HG03045 (cell line): ENCODE data around the gene PDCL2.
"Not testable (repeated sequence)": the region's sequence is repeated elsewhere in the genome, so short reads cannot be mapped to it uniquely, and the experiment has no call there.

ENCODE experiments used
- ATAC-seq: cut with Tn5 transposase; IDR thresholded peaks from one replicate; pipeline ENCODE4 v1.9.1; 2021; ENCODE audit warnings: mild to moderate bottlenecking, moderate library complexity; ENCODE audit not compliant: unreplicated experiment

The PDCL2 gene, protein sequence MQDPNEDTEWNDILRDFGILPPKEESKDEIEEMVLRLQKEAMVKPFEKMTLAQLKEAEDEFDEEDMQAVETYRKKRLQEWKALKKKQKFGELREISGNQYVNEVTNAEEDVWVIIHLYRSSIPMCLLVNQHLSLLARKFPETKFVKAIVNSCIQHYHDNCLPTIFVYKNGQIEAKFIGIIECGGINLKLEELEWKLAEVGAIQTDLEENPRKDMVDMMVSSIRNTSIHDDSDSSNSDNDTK

DNA sequence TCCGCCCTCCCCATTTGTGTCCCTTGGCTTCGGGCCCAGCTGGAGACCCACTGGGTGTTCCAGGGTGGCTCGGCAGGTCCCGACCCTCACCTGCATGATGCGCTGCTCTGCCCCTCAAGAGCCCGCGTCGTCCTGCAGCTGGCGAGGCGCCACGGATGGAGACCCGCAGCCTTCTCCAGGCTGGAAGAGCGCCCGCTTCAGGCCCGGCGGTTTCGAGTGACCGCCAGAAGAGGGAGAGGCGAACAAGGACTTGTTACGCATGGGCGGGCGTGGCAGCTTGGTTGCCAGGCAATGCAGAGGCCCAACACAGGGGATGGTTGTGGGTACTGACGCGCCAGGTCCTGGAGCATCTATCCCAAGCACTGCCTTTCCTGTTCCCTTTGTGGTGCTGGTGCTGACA is at the start of gene PDCL2:
Gene PDCL2 (minus strand): TSS at position 232 of the 400 bp plus-strand sequence. CDS start 136 bp downstream, at position 96.
- no peak for ATAC-seq

DNA sequence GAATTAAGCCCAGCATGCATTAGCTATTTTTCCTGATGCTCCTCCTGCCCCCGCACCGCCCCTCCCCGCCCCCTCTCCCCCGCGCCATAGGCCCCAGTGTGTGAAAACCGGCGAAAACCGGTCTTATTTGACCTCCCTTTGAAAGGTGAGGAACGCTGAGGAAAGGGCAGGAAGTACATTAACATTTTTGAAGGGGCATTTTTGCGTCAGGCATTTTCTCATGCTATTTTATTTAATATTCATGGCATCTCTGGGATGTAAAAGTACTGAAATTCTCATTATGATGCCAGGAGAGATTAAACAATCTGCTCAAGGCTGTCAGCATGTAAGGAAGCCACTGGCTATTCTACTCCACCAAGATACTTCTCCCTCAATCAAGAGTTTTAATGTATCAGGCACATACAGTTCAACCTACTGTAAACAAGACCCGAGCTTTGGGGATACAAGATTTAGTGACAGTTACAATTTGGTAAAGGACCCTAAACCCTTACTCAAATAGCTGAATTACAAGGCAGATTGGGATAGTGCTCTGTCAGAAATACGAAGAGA is 45.3 kb upstream of the PDCL2 start:
- ATAC-seq, result no peak

DNA sequence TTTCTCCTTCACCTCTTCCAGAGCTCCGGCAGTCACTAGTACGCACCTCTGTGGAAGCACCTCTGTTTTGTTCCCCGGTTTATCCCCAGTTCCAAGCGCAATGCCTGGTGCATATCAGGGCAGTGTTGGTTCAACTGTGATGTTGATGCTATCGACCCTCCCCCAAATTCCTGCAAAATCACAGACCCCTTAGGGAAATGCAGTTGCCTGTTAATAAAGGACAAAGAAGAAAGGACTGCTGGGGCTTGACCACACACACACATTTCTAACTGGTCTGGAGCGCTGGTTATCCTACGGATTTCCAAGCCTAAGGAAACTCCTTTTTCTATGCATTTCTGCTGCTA is 44.6 kb upstream of the PDCL2 start:
- no peak for ATAC-seq

DNA sequence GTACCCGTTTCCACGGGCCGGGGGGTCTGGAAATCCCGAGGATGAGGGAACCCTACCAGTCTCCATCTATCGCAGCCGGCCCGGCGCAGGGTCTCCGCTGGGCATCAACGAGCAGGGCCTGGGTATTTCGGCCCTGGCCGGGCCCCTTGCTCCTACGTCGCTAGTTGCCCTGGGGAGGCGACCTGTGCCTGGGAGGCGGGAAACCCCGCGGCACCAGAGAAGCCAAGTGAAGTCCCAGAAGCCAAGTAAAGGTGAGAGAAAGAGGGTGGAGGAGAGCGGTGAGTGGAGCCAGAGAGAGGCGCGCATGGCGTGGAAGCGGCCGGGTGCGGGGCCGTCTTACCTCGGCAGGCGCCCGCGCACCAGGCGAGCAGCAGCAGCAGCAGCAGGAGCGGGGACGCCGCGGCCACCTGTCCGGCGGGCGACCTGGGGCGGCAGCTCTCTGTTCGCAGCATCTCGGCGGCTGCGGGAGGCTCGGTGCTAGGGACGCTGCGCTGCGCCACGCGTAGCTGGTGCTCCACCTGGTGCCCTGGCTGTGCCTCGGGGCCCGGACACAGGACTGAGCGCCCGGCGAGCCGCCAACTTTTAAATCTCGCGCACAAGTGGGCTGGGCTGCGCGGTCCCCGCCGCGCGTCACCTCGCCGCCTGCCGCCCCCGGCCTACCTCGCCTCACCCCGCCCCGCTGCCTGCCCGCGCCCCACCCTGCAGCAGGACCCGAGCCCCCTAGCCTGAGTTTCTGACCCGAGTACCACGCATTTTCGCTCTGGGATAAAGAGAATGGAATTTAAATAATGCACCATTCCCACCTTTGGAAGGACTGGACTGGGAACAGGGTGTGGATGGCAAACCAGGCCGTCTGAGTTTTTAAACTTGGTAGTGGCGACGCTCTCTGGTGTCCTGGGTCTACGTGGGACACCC is 44.0 kb upstream of the PDCL2 start, which contains the start of gene NMU:
Gene NMU (minus strand): TSS at position 558 of the 915 bp plus-strand sequence. CDS start 106 bp downstream, at position 452.
- ATAC-seq, result no peak

DNA sequence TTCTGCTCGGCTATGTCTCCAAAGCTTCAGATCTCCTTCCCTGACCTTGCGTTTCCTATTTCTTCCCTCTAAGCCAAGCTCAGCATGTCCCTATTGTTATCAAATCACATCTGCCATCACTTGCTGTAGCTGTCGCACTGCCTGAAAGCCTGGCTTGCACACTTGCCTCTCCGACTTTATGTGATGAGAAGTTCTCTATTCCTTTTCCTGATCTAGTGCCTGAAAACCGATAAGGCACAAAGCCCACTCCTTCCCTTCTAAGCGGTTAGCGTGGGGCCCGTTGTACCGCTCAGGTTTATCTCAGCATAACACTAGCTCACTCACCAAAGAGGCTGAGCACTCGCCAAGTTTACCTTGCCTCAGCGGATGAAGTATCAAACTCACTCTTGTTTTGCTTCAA is 43.2 kb upstream of the PDCL2 start:
- ATAC-seq, result no peak

DNA sequence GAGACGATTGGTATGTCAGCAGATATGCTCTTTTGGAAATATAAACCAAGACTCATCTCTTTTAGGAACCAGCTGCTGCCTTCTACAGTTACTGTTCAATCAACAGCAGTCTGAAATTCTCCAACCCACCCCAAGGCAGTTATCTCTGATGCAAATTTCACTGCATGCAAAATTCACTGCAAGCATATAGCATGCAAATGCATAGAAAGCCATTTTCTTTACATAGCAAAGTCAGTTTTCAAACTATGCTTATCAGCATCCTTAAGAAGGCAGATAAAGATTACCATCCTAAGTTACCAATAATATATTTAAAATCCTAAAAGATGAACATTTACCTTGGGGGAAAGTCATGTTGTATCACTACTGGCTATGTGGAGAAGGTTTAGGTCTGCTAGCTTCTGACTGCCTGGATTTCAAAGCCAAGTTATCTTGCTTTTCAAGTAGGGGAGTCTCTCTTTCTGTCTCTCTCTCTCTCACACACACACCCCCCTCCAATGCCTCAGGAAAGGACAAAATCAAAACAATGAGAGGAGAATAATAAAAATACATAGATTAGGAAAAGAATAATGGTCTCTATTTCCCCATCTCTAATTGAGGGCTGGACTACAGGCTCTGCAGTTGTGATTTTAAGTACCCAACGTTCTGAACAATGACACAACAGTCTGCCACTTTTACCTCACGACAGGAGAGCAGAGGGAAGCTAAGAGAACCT is 42.5 kb upstream of the PDCL2 start:
- ATAC-seq, result no peak

DNA sequence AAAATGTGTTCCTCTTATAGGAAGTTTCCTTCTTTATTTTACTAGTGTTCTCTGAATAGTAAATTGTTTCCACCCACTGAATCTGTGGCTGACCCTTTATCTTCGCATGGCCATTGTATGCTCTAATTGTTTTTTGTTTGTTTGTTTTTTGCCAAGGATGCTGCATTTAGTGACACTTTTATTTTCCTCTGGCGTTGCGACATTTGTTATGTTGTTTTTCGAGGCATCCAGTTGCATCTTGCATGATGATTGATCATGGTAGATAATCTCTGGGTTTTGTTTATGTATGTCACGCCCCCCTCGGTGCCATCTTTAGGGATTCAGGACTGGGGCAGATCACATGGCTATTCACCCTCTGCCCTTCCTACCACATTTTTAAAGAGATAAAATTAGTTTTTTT is 41.9 kb upstream of the PDCL2 start:
- no peak for ATAC-seq

DNA sequence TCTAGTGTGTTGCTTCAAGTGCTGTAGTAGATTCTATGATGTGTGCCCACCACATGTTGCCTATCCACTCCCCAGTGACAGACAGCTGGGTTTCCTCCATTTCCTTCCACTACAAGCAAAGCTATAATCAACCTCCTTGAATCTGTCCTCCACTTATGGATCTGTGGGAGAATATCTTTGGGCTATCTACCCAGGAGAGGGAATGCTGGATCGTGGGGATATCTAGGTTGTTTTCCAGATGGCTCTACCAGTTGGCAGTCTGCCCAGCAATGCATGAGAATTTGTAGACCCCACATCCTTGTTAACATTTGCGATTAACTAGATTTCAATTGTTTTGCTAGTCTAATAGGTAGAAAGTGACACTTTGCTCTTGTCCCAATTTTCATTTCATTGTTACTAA is 33.8 kb upstream of the PDCL2 start:
- no peak for ATAC-seq

DNA sequence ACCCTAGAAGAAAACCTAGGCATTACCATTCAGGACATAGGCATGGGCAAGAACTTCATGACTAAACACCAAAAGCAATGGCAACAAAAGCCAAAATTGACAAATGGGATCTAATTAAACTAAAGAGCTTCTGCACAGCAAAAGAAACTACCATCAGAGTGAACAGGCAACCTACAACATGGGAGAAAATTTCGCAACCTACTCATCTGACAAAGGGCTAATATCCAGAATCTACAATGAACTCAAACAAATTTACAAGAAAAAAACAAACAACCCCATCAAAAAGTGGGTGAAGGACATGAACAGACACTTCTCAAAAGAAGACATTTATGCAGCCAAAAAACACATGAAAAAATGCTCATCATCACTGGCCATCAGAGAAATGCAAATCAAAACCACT is 32.0 kb upstream of the PDCL2 start:
- not testable (repeated sequence) for ATAC-seq

DNA sequence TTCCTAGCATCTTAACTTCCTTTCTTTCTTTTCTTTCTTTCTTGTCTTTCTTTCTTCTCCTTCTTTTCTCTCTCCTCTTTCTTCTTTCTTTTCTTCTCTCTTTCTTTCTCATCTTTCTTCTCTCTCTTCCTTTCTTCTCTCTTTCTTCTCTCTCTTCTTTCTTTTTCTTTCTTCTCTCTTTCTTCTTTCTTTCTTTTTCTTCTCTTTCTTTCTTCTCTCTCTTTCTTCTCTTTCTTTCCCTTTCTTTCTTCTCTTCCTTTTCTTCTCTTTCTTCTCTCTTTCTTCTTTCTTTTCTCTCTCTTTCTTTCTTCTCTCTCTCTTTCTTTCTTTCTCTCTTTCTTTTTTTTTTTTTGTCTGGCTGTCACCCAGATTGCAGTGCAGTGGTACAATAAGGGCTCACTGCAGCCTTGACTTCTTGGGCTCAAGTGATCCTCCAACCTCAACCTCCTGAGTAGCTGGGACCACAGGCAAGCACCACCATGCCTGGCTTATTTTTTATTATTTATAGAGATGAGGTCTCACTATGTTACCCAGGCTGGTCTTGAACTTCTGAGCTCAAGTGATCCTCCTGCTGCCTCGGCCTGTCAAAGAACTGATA is 26.6 kb upstream of the PDCL2 start:
- no peak for ATAC-seq

DNA sequence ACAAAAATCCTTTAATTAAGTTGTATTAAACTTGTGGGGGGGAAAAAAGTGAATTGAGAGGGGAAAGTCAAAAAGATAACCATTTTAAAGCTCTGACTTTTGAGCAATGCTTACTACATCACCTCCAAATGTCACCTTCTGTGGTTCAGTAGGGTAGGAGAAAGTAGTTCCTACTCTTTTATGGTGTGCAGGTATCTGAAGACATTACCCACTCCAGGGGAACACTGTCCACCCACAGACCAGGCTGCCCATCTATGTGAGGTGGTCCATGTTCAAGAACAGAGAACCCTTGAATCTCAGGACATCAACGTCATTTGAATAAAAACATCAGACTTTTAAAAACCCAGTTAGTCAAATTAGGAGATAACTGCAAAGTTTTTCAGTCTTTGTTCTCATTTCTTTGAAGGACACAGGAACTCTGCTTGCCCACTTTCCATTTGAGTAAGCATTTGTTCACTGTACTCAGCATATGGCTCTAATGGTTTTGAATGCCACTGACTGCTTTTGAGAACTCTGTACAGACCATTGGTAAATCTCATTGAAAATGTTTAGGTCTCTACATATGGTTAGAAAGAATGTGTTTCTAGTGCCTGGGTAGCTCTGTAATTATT is 25.6 kb upstream of the PDCL2 start:
- ATAC-seq, result peak; percentile 86

DNA sequence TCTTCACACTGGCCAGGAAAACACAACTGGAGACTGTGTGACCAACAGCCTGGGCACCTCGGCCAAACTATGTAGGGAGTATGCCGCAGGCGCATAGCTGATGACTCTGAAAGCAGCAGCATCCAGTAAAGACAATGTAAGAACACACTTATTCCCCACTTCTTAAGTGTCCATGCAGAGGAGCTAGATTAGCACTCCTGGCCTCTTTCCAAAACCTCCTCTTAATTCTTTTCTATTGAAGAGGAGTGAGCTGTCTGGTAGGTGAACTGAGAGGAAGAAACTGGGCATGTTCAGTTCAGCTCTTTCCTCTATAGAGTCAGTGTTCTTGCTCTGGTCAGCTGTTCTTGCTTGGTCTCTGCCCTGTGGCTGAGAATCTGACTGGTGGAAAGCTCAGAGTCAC is 23.0 kb upstream of the PDCL2 start:
- ATAC-seq, result no peak

DNA sequence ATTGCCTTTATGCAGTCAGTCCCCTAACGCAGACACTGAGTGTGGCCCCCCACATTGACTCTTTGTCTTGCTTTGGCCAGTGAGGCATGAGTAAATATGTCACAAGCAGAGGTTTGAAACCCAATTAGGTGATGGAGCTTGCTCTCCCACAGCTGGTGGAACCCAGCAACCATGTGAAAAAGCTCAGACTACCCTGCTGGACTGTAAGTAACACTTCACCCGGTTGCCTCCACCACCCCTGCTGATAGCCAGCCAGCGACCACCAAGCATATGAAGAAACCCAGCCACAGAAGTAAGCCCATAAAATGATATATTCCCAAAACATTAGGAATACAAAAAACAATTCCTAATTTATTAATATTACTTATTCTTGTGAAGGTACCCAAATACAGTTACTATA is 21.6 kb upstream of the PDCL2 start:
- no peak for ATAC-seq

DNA sequence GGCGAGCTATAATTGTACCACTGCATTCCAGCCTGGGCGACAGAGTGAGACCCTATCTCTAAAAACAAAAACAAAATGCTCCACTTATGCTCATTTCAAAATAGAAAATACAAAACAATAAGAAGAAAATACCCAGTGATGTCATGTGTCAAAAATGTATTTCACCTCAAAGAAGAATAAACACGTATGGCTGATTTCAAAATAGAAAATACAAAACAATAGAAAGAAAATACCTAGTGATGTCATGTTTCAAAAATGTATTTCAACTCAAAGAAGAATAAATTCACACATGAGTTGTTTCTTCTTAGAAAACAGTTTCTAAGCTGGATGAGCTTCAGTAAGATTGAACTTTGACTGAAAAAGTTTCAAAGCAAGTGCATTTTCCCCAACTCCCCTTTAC is 20.3 kb upstream of the PDCL2 start:
- ATAC-seq, result no peak

DNA sequence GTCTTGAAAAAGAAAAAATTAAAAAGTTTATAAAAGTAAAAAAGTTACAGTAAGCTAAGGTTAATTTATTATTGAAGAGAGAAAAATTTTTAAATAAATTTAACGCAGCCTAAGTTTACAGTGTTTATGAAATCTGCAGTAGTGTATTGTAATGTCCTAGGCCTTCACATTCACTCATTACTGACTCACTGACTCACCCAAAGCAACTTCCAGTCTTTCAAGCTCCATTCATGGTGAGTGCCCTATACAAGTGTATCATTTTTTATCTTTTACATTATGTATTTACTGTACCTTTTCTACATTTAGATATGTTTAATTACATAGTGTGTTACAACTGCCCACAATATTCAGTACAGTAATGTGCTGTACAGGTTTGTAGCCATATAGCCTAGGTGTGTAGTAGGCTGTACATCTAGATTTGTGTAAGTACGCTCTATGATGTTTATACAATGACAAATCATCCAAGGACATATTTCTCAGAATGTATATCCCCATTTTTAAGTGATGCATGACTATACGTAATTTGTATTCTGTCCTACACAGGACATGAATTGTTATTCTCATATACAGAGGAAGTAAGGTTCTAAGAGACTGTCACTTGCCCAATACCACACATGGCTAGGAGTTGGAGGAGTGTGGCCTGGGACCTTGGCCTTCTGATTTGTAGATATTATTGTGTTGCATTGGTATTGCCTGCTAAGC is 19.5 kb upstream of the PDCL2 start:
- ATAC-seq, result no peak

DNA sequence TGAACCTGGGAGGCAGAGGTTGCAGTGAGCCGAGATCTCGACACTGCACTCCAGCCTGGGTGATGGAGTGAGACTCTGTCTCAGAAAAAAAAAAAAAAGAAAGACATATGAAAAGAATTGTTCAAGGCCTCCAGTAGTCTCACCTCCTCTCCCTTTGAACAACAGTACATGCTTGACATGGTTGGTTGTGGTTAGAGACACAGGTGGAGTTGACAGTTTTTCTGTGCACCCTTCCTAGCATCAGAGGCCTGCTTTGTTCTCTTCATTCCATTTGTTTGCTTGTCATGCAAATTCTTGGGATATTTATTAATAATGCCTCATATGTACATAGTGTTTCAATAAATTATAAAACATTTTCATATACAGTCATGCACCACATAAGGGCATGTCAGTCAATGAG is 18.3 kb upstream of the PDCL2 start:
- no peak for ATAC-seq

DNA sequence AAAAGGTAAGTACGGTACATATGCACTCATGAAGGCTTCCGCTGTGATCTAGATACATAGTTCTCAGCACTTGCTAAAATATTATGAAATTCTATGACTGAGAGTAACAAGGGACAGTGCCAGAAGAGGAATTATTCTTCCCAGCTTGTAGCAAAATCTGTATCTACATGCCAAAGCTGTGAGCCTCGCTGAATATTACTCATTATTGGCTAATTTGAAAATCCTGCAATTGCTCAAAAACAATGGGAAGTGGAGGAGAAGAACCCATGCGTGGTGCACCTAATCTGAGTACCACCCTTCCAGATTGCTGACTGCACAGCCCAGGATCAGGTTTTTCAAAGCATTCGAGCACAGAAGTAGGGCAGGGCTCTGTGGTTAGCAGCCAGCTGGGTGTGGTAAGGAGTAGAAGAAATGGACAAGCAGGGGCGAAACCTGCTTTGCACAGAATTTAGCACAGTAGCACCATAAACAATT is 17.4 kb upstream of the PDCL2 start:
- ATAC-seq, result no peak

DNA sequence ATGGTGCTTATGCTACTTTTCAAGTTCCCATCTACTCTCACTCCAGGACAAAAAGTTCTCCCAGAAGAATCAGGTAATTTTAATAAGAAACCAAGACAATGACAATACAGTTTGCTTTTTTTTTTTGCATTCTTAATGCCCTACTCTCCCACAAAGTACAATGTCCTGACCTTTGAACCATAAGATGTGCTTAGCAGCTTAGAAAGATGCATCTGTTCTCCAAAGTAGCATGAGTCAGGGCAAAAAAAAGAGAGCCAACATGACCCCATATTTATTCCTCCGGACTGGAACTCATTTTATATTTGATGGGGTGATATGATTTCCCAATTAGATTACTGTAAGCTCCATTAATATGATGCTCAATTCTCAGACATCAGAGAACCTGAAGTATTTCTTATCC is 16.5 kb upstream of the PDCL2 start:
- ATAC-seq, result no peak

DNA sequence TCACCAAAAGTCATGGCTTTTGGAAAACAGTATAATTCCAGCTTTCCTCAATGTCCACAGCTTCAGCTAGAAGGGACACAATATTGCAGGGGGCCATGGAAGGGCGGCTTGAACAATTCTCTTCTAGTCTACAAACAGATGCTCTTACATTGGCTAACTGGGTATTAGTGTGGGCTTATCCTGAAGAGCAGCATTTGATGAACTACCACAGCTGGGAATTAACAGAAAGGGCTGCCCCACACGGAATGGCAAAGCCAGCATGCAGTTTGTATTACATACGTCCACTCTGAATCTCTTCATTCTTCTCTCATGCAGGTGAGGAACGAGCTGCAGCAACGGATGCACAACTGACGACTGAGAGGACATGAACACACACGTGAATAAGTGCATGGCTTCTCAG is 13.0 kb upstream of the PDCL2 start:
- ATAC-seq, result no peak

DNA sequence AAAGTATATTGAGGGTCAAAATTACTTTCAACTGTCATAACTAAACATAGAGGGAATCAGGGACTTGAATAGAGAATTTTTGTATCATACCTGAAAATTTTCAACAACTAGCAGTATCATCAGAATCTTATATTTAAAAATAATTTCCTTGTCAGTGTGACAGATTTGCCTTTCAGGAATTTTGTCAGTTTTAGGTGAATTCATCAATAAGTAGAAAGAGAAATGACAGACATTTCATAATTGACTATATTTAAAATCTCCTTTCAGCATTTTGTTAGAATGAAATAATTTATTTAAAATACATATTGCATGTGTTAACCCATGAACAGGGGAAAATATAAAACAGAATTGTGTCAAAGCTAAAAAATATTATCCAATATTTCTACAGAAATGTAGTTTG is 8.6 kb upstream of the PDCL2 start:
- ATAC-seq, result no peak
